ENCODE results near the gene AGO1.
"Not testable (repeated sequence)": the region's sequence is repeated elsewhere in the genome, so short reads cannot be mapped to it uniquely, and the experiment has no call there.

AGO1 gene

GRCh38 chr1:35958558-35958957, 75.5 kb downstream of the AGO1 start:
- TF ChIP-seq CTCF (IDR thresholded peaks at IDR 0.05; ENCODE audit: low read depth, low read length), result no peak
- no peak overlapping the region for H3K4me3 ChIP-seq (ENCODE audit: low read depth, low read length)

- no peak overlapping the region for H3K4me3 ChIP-seq (ENCODE audit: low read depth, low read length)
Observed at GRCh38 chr1:35959304-35959703, 76.3 kb downstream of the AGO1 start.

GRCh38 chr1:35962952-35963351, 79.9 kb downstream of the AGO1 start:
- H3K4me3 ChIP-seq (ENCODE audit: low read depth, low read length), result no peak overlapping the region
- TF ChIP-seq CTCF (IDR thresholded peaks at IDR 0.05; ENCODE audit: low read depth, low read length), result no peak

More at GRCh38 chr1:35959304-35959703, 76.3 kb downstream of the AGO1 start:
- no peak for TF ChIP-seq CTCF (IDR thresholded peaks at IDR 0.05; ENCODE audit: low read depth, low read length)

GRCh38 chr1:35964277-35964676, 81.3 kb downstream of the AGO1 start:
- H3K4me3 ChIP-seq (ENCODE audit: low read depth, low read length), result not testable (repeated sequence)

- no peak for TF ChIP-seq CTCF (IDR thresholded peaks at IDR 0.05; ENCODE audit: low read depth, low read length)
- H3K4me3 ChIP-seq (ENCODE audit: low read depth, low read length), result no peak overlapping the region
Observed at GRCh38 chr1:35968396-35968795, 85.4 kb downstream of the AGO1 start.

- H3K4me3 ChIP-seq (ENCODE audit: low read depth, low read length), result no peak overlapping the region
- no peak for TF ChIP-seq CTCF (IDR thresholded peaks at IDR 0.05; ENCODE audit: low read depth, low read length)
Observed at GRCh38 chr1:35971601-35972000, 88.6 kb downstream of the AGO1 start.

- not testable (repeated sequence) for H3K4me3 ChIP-seq (ENCODE audit: low read depth, low read length)
Observed at GRCh38 chr1:35972631-35973030, 89.6 kb downstream of the AGO1 start.

GRCh38 chr1:35980090-35980489, 97.1 kb downstream of the AGO1 start:
- TF ChIP-seq CTCF (IDR thresholded peaks at IDR 0.05; ENCODE audit: low read depth, low read length), result no peak
- H3K4me3 ChIP-seq (ENCODE audit: low read depth, low read length), result no peak overlapping the region
